Breast epithelium (tissue), 3 donors: ENCODE results near the gene PRIM1.

ENCODE experiments used
- CTCF ChIP-seq, 3 donors: fragments of 450-650 bp; IDR thresholded peaks; one replicate each; pipeline ENCODE4 v1.5.1; 2016 to 2017; ENCODE audit warnings: antibody characterized with exemption in 3 of 3, mild to moderate bottlenecking in 3 of 3, moderate library complexity in 3 of 3
- POLR2A ChIP-seq: fragments of 450-650 bp; IDR thresholded peaks from one replicate; pipeline ENCODE4 v1.6.1; 2016; ENCODE audit warnings: antibody characterized with exemption, mild to moderate bottlenecking, moderate library complexity
- POLR2AphosphoS5 ChIP-seq, 3 donors: sonication (generic); formaldehyde crosslinking; IDR thresholded peaks; one replicate each; pipeline ENCODE4 v1.6.1; 2017; ENCODE audit warnings: antibody characterized with exemption in 3 of 3

GRCh38 chr12:56716933-56717880 is 34.9 kb downstream of the PRIM1 start:
- TF ChIP-seq CTCF (IDR thresholded peaks at IDR 0.05) (no peak), POLR2A (no peak), POLR2AphosphoS5 (IDR thresholded peaks at IDR 0.05) (no peak)
